HepG2 (cell line): ENCODE measurements around the gene PLEKHS1. TPM values are rescaled to one million over a fixed set of nuclear protein-coding genes. Genes with fewer than 3 reads are reported as not detected.

Experiments
- ATAC-seq: fragments of 200-7000 bp; cut with Tn5 transposase; 3 replicates; pipeline ENCODE4 v1.9.1; 2020; ENCODE audit warnings: mild to moderate bottlenecking, moderate library complexity
- BruUV-seq: library from RNA; stranded (reverse); fragments of 400-500 nt; replicated peaks from 2 replicates; lab custom pipeline; 2021; lab: Mats Ljungman, UMichigan
- CTCF ChIA-PET: fragments of 300-600 bp; formaldehyde crosslinking; extraction: SDS; loops from one replicate; lab custom pipeline; 2021; ENCODE audit warnings: low total read pairs, inconsistent platforms, low intra/inter-chr PET ratio; lab: Yijun Ruan, JAX
- POLR2A ChIA-PET: fragments of 350-600 bp; sonication (Branson Sonifier 250); formaldehyde crosslinking; loops from one replicate; lab custom pipeline; 2020; ENCODE audit warnings: antibody characterized with exemption, inconsistent platforms; lab: Yijun Ruan, JAX
- DNase-seq: peaks from one replicate; pipeline ENCODE4 v3.0.0-alpha.2; 2015; ENCODE audit warnings: low spot score
- FAIRE-seq: peaks from 3 replicates; lab custom pipeline; 2011; peaks lifted over from hg19 to GRCh38; lab: Jason Lieb, UNC
- H2AFZ ChIP-seq: one replicate; pipeline ENCODE4 v1.6.1; 2011; ENCODE audit warnings: low read length, inconsistent platforms
- H3K27ac ChIP-seq: fragments of 300-600 bp; 3 replicates; pipeline ENCODE4 v1.8.0; 2011; ENCODE audit warnings: mixed run types, mild to moderate bottlenecking, mixed read lengths, low read length, inconsistent platforms; ENCODE audit not compliant: insufficient read depth; ENCODE audit errors: extremely low read length
- H3K27me3 ChIP-seq, 2 experiments: fragments of 200-600 bp in 1 of 2; 2 replicates in 1 of 2; 3 replicates in 1 of 2; pipeline versions ENCODE4 v1.6.0 to v1.8.0; 2011; ENCODE audit warnings: low read length in 2 of 2, mild to moderate bottlenecking in 2 of 2, moderate library complexity in 2 of 2, inconsistent platforms in 1 of 2; ENCODE audit not compliant: insufficient read depth in 2 of 2, control insufficient read depth in 1 of 2
- H3K36me3 ChIP-seq, 2 experiments: fragments of 200-600 bp in 1 of 2; replicated peaks in 1 of 2; 2 replicates in 1 of 2; 3 replicates in 1 of 2; pipeline versions ENCODE4 v1.5.1 to v1.8.0; 2011; ENCODE audit warnings: low read length in 2 of 2, inconsistent platforms in 1 of 2; ENCODE audit not compliant: insufficient read depth in 2 of 2, control insufficient read depth in 1 of 2
- H3K4me1 ChIP-seq: 2 replicates; pipeline ENCODE4 v1.5.1; 2012; ENCODE audit warnings: low read length, inconsistent platforms; ENCODE audit not compliant: insufficient read depth
- H3K4me2 ChIP-seq: 2 replicates; pipeline ENCODE4 v1.6.0; 2011; ENCODE audit warnings: low read depth, low read length, inconsistent platforms
- H3K4me3 ChIP-seq, 3 experiments: fragments of 200-600 bp in 1 of 3; sonication (generic), shearing (Covaris generic) in 1 of 3; replicated peaks in 1 of 3; 2 replicates each; pipeline ENCODE4 v1.5.1; 2011 to 2016; ENCODE audit warnings: low read length in 3 of 3, inconsistent platforms in 2 of 3, low read depth in 2 of 3, mild to moderate bottlenecking in 2 of 3, control low read depth in 1 of 3, mixed read lengths in 1 of 3; ENCODE audit not compliant: insufficient read depth in 1 of 3
- H3K79me2 ChIP-seq: one replicate; pipeline ENCODE4 v1.6.1; 2011; ENCODE audit warnings: low read length, inconsistent platforms; ENCODE audit not compliant: insufficient read depth
- H3K9ac ChIP-seq: 2 replicates; pipeline ENCODE4 v1.6.0; 2011; ENCODE audit warnings: mild to moderate bottlenecking, low read depth, low read length, inconsistent platforms; ENCODE audit not compliant: insufficient read depth
- H3K9me3 ChIP-seq: 2 replicates; pipeline ENCODE4 v1.5.1; 2012; ENCODE audit warnings: mild to moderate bottlenecking, low read length
- H4K20me1 ChIP-seq: 2 replicates; pipeline ENCODE4 v1.6.0; 2011; ENCODE audit warnings: inconsistent platforms, mild to moderate bottlenecking, low read length, moderate library complexity; ENCODE audit not compliant: insufficient read depth
- AKAP8 ChIP-seq: sonication (generic); formaldehyde crosslinking; IDR thresholded peaks from 2 replicates; pipeline ENCODE4 v1.5.1; 2020; ENCODE audit warnings: mild to moderate bottlenecking, missing genetic modification reagents
- ATM ChIP-seq: fragments of 450-650 bp; IDR thresholded peaks from 2 replicates; pipeline ENCODE4 v1.7.1; 2017; ENCODE audit warnings: mild to moderate bottlenecking, borderline replicate concordance
- CEBPZ ChIP-seq: IDR thresholded peaks from 2 replicates; pipeline ENCODE4 v1.6.1; 2012; ENCODE audit warnings: low read length, improper control_type of control experiment
- HES4 ChIP-seq: sonication (generic); formaldehyde crosslinking; IDR thresholded peaks from 2 replicates; pipeline ENCODE4 v1.9.0; 2021; ENCODE audit warnings: mild to moderate bottlenecking, missing genetic modification reagents, borderline replicate concordance
- HINFP ChIP-seq: sonication (generic); formaldehyde crosslinking; IDR thresholded peaks from 2 replicates; pipeline ENCODE4 v1.4.0; 2020; ENCODE audit warnings: low read depth, mild to moderate bottlenecking, missing genetic modification reagents
- HNRNPL ChIP-seq: fragments of 200-400 bp; formaldehyde crosslinking; IDR thresholded peaks from 2 replicates; pipeline ENCODE4 v1.6.1; 2017; ENCODE audit warnings: mild to moderate bottlenecking, low read depth, low read length
- RBAK ChIP-seq: sonication (generic); formaldehyde crosslinking; IDR thresholded peaks from 2 replicates; pipeline ENCODE4 v1.5.1; 2020; ENCODE audit warnings: mild to moderate bottlenecking, missing genetic modification reagents
- TEF ChIP-seq: sonication (generic); formaldehyde crosslinking; IDR thresholded peaks from 2 replicates; pipeline ENCODE4 v1.5.0; 2020; ENCODE audit warnings: missing genetic modification reagents
- TRIM22 ChIP-seq: fragments of 450-650 bp; IDR thresholded peaks from 2 replicates; pipeline ENCODE4 v1.6.1; 2017
- ZNF83 ChIP-seq: sonication (generic); formaldehyde crosslinking; IDR thresholded peaks from 2 replicates; pipeline ENCODE4 v1.4.0; 2020; ENCODE audit warnings: missing genetic modification reagents, mild to moderate bottlenecking, borderline replicate concordance
- WGBS: methylation state at CpG from one replicate; pipeline ENCODE4 v1.1.6; 2017; ENCODE audit warnings: low lambda C conversion rate; 5-methylcytosine and 5-hydroxymethylcytosine counted together
- in situ Hi-C: cut with HindIII; loops from 2 replicates; pipeline ENCODE4 v1.10.0; 2017; ENCODE audit warnings: low pct_unique_long_range_greater_than_20kb; ENCODE audit not compliant: extremely low pct_ligation_motif_present
- intact Hi-C: fragments of 100-400 bp; cut with micrococcal nuclease; formaldehyde crosslinking; loops from one replicate; pipeline ENCODE4 v1.10.0; 2022; ENCODE audit not compliant: unreplicated experiment
- polyA plus RNA-seq, 8 experiments: library from polyadenylated mRNA; depleted of rRNA in 3 of 8; stranded (reverse) in 7 of 8; unstranded in 1 of 8; fragments of >200 nt; fragmentation: Illumina TruSeq in 4 of 8; extraction: Trizol in 4 of 8; gene quantifications; 2 replicates each; pipeline versions ENCODE4 v1.2.1 to v1.2.3, GENCODE V29; 2011 to 2016; ENCODE audit warnings: low read depth in 4 of 8, missing spikeins in 1 of 8, mixed read lengths in 1 of 8; ENCODE audit not compliant: insufficient read depth in 1 of 8
- total RNA-seq, 5 experiments: library from RNA; depleted of rRNA; stranded (reverse); fragments of >200 nt; fragmentation: Illumina TruSeq; extraction: Trizol; gene quantifications; 2 replicates each; pipeline ENCODE4 v1.2.3, GENCODE V29; 2016; ENCODE audit warnings: low read depth in 1 of 5

PLEKHS1 gene
- total and polyA plus RNA-seq, 2 of the 13 experiments (the other 11 are each of a cell fraction or from before 2014, with no cell fraction given): not detected

- TF ChIP-seq ATM (no peak), HES4 (CRISPR knock-in tag) (no peak), HNRNPL (no peak), CEBPZ (no peak), TEF (CRISPR knock-in tag) (no peak), AKAP8 (CRISPR knock-in tag) (no peak), RBAK (CRISPR knock-in tag) (no peak)
Measured at GRCh38 chr10:113706623-113707022, 44.9 kb upstream of the PLEKHS1 start (continued).

GRCh38 chr10:113708640-113709039 lies 42.8 kb upstream of the PLEKHS1 start:
- H3K9me3 ChIP-seq: no peaks in the 10 kb centered on the region
- no peaks in the 10 kb centered on the region for H4K20me1 ChIP-seq
- in situ Hi-C loops: loop anchor here (5.0 kb wide), 1 partner anchor 394 kb away; no protein-coding TSS in a partner anchor
- no peak overlapping the region for H3K4me3 ChIP-seq
- TF ChIP-seq HINFP (no peak), TRIM22 (no peak), ZNF83 (no peak)
- ChIA-PET POLR2A (no interaction called here), CTCF (no interaction called here)
- H3K9ac ChIP-seq: no peak overlapping the region
- H3K27ac ChIP-seq: no peak overlapping the region
- no peak for ATAC-seq
- no peaks in the 10 kb centered on the region for H3K27me3 ChIP-seq
- intact Hi-C loops: no loop called here
- H3K4me2 ChIP-seq: no peak overlapping the region
- H2AFZ ChIP-seq: no peak overlapping the region
- no peaks in the 10 kb centered on the region; a peak in 1 of 5 replicates for H3K36me3 ChIP-seq
- BruUV-seq: no TSS peak
- H3K4me1 ChIP-seq: no peaks in the 10 kb centered on the region
- no peaks in the 10 kb centered on the region for H3K79me2 ChIP-seq
- no peak for DNase-seq
- FAIRE-seq: no peak
- 95% methylated on average over 6 of the region's 6 CpGs for WGBS
